HEK293 (cell line): ENCODE results near the gene MANF.

Experiments
- CTCF ChIA-PET: fragments of 350-600 bp; formaldehyde crosslinking; extraction: SDS; loops from one replicate; lab custom pipeline; 2021; ENCODE audit warnings: antibody characterized with exemption; lab: Yijun Ruan, JAX
- POLR2A ChIA-PET: fragments of 300-600 bp; formaldehyde crosslinking; extraction: SDS; loops from one replicate; lab custom pipeline; 2020; ENCODE audit warnings: antibody characterized with exemption, inconsistent platforms; lab: Yijun Ruan, JAX
- H3K27ac ChIP-seq: fragments of 200-500 bp; sonication (Bioruptor generic); 2 replicates; pipeline ENCODE4 v1.5.1; 2014; ENCODE audit warnings: low read depth, low read length, control low read depth, inconsistent platforms; ENCODE audit errors: extremely low read depth
- H3K36me3 ChIP-seq, 2 experiments: fragments of 200-500 bp in 1 of 2; sonication (Bioruptor generic) in 1 of 2; 1 replicate in 1 of 2; 2 replicates in 1 of 2; pipeline ENCODE4 v1.5.1; 2014 to 2017; ENCODE audit warnings: inconsistent platforms in 2 of 2, low read length in 2 of 2; ENCODE audit not compliant: control insufficient read depth in 2 of 2, insufficient read depth in 1 of 2
- H3K4me1 ChIP-seq: fragments of 200-500 bp; sonication (Bioruptor generic); 2 replicates; pipeline ENCODE4 v1.5.1; 2014; ENCODE audit warnings: mild to moderate bottlenecking, low read length, inconsistent platforms; ENCODE audit not compliant: control insufficient read depth, insufficient read depth
- H3K4me3 ChIP-seq: 2 replicates; pipeline ENCODE4 v1.5.1; 2011; ENCODE audit warnings: low read depth, mild to moderate bottlenecking, control low read depth, low read length, moderate library complexity
- H3K9me3 ChIP-seq: fragments of 200-500 bp; sonication (Bioruptor generic); 2 replicates; pipeline ENCODE4 v1.5.1; 2014; ENCODE audit warnings: low read depth, low read length, inconsistent platforms; ENCODE audit not compliant: control insufficient read depth, insufficient read depth
- GLIS1 ChIP-seq: fragments of 450-650 bp; formaldehyde crosslinking; IDR thresholded peaks from 2 replicates; pipeline ENCODE4 v1.5.1; 2016; ENCODE audit warnings: missing biosample characterization, missing genetic modification characterization
- KLF8 ChIP-seq: fragments of 450-650 bp; formaldehyde crosslinking; IDR thresholded peaks from 2 replicates; pipeline ENCODE4 v1.5.1; 2016; ENCODE audit warnings: missing biosample characterization, missing genetic modification characterization
- TCF7L2 ChIP-seq: IDR thresholded peaks from 2 replicates; pipeline ENCODE4 v1.6.1; 2011; ENCODE audit warnings: low read depth, mild to moderate bottlenecking, inconsistent platforms, low read length, moderate library complexity, borderline replicate concordance
- ZBTB49 ChIP-seq: fragments of 450-650 bp; formaldehyde crosslinking; IDR thresholded peaks from 2 replicates; pipeline ENCODE4 v1.5.1; 2016; ENCODE audit warnings: missing biosample characterization, missing genetic modification characterization, low read depth
- ZNF292 ChIP-seq: fragments of 450-650 bp; formaldehyde crosslinking; IDR thresholded peaks from 2 replicates; pipeline ENCODE4 v1.5.1; 2016; ENCODE audit warnings: low read depth, missing biosample characterization, missing genetic modification characterization, borderline replicate concordance
- ZNF324 ChIP-seq: fragments of 450-650 bp; formaldehyde crosslinking; IDR thresholded peaks from 2 replicates; pipeline ENCODE4 v1.5.1; 2016; ENCODE audit warnings: missing biosample characterization, missing genetic modification characterization
- ZNF366 ChIP-seq: fragments of 450-650 bp; formaldehyde crosslinking; conservative IDR thresholded peaks from 2 replicates; pipeline ENCODE4 v1.5.1; 2016; ENCODE audit warnings: missing biosample characterization, missing genetic modification characterization
- ZNF37A ChIP-seq: fragments of 450-650 bp; IDR thresholded peaks from 2 replicates; pipeline ENCODE4 v1.5.1; 2018; ENCODE audit warnings: missing biosample characterization, missing genetic modification characterization
- ZNF600 ChIP-seq: fragments of 450-650 bp; formaldehyde crosslinking; IDR thresholded peaks from 2 replicates; pipeline ENCODE4 v1.5.1; 2016; ENCODE audit warnings: missing biosample characterization, missing genetic modification characterization
- ZNF639 ChIP-seq: fragments of 450-650 bp; formaldehyde crosslinking; IDR thresholded peaks from 2 replicates; pipeline ENCODE4 v1.5.1; 2016; ENCODE audit warnings: missing biosample characterization, missing genetic modification characterization
- ZNF645 ChIP-seq: fragments of 450-650 bp; formaldehyde crosslinking; IDR thresholded peaks from 2 replicates; pipeline ENCODE4; 2016; ENCODE audit warnings: missing biosample characterization, missing genetic modification characterization
- ZNF654 ChIP-seq: fragments of 450-650 bp; formaldehyde crosslinking; IDR thresholded peaks from 2 replicates; pipeline ENCODE4 v1.5.1; 2016; ENCODE audit warnings: low read depth, missing biosample characterization, missing genetic modification characterization
- ZNF664 ChIP-seq: fragments of 450-650 bp; formaldehyde crosslinking; IDR thresholded peaks from 2 replicates; pipeline ENCODE4 v1.5.1; 2016; ENCODE audit warnings: missing biosample characterization, missing genetic modification characterization
- ZNF677 ChIP-seq: fragments of 450-650 bp; IDR thresholded peaks from 2 replicates; pipeline ENCODE4 v1.5.0; 2018; ENCODE audit warnings: missing biosample characterization, mild to moderate bottlenecking, missing genetic modification characterization, moderate library complexity
- ZNF777 ChIP-seq: fragments of 450-650 bp; formaldehyde crosslinking; IDR thresholded peaks from 2 replicates; pipeline ENCODE4 v1.5.1; 2017; ENCODE audit warnings: missing biosample characterization, missing genetic modification characterization, borderline replicate concordance
- ZNF791 ChIP-seq: fragments of 450-650 bp; formaldehyde crosslinking; IDR thresholded peaks from 2 replicates; pipeline ENCODE4 v1.5.1; 2016; ENCODE audit warnings: missing biosample characterization, missing genetic modification characterization
- TF ChIP-seq, protein P1 (sequence below): fragments of 450-650 bp; formaldehyde crosslinking; IDR thresholded peaks from 2 replicates; pipeline ENCODE4 v1.5.1; 2016; ENCODE audit warnings: missing biosample characterization, missing genetic modification characterization, borderline replicate concordance
- TF ChIP-seq, protein P2 (sequence below): fragments of 450-650 bp; formaldehyde crosslinking; IDR thresholded peaks from 2 replicates; pipeline ENCODE4 v1.5.1; 2016; ENCODE audit warnings: missing biosample characterization, missing genetic modification characterization
- TF ChIP-seq, protein P3 (sequence below): fragments of 450-650 bp; formaldehyde crosslinking; IDR thresholded peaks from 2 replicates; pipeline ENCODE4 v1.5.1; 2016; ENCODE audit warnings: missing biosample characterization, missing genetic modification characterization

The MANF gene

DNA sequence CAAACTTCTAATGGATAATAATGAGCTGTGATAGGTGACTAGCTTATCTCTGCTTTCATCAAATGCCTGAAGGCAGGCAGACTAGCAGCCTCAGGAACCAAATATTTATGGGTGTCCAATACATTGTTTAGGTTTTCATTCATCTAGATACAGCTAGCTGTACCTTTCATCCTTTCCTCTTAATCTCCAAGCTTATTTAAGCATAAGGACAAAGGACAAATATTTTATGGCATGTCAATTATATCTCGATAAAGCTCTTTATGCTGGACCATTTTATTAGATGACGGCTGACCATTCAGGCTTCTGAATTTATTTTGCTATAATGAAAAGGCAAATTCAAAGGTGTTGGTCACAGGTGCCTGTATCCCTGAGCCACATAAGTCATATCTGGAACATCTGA, 22.9 kb downstream of the MANF start:
- ChIA-PET CTCF (interaction anchor here (1.0 kb wide), 1 partner anchor 19 kb away, joined by 3 read pairs; no protein-coding TSS in a partner anchor), POLR2A (interaction anchor here (0.6 to 1.0 kb wide), 2 partner anchors 13 to 23 kb away, joined by 4 read pairs; partner anchors contain the start of gene MANF)
- peaks cover 5 to 58% of the 10 kb centered on the region in 2 experiments; a peak in 2 of 3 replicates for H3K36me3 ChIP-seq
- no peak overlapping the region for H3K27ac ChIP-seq
- no peaks in the 10 kb centered on the region for H3K9me3 ChIP-seq
- H3K4me3 ChIP-seq, result no peak overlapping the region
- TF ChIP-seq ZNF677 (tag by site-specific recombination) (no peak), ZNF645 (tag by site-specific recombination) (no peak)
- H3K4me1 ChIP-seq, result no peaks in the 10 kb centered on the region

GRCh38 chr3:51408813-51409212, 23.7 kb downstream of the MANF start:
- peaks cover 5 to 58% of the 10 kb centered on the region in 2 experiments for H3K36me3 ChIP-seq
- POLR2A ChIA-PET, result no interaction called here
- CTCF ChIA-PET, result interaction anchor here (0.9 to 1.0 kb wide), 2 partner anchors 20 to 261 kb away, joined by 3 read pairs; no protein-coding TSS in a partner anchor
- H3K9me3 ChIP-seq, result no peaks in the 10 kb centered on the region
- no peak for TF ChIP-seq ZNF292 (tag by site-specific recombination)
- TF ChIP-seq ZNF639 (tag by site-specific recombination), result no peak
- no peak for TF ChIP-seq ZNF600
- TF ChIP-seq ZNF677 (tag by site-specific recombination), result no peak
- TF ChIP-seq ZNF366, result no peak
- TF ChIP-seq GLIS1 (tag by site-specific recombination), result no peak
- TF ChIP-seq ZNF777, result no peak
- TF ChIP-seq, protein P1, sequence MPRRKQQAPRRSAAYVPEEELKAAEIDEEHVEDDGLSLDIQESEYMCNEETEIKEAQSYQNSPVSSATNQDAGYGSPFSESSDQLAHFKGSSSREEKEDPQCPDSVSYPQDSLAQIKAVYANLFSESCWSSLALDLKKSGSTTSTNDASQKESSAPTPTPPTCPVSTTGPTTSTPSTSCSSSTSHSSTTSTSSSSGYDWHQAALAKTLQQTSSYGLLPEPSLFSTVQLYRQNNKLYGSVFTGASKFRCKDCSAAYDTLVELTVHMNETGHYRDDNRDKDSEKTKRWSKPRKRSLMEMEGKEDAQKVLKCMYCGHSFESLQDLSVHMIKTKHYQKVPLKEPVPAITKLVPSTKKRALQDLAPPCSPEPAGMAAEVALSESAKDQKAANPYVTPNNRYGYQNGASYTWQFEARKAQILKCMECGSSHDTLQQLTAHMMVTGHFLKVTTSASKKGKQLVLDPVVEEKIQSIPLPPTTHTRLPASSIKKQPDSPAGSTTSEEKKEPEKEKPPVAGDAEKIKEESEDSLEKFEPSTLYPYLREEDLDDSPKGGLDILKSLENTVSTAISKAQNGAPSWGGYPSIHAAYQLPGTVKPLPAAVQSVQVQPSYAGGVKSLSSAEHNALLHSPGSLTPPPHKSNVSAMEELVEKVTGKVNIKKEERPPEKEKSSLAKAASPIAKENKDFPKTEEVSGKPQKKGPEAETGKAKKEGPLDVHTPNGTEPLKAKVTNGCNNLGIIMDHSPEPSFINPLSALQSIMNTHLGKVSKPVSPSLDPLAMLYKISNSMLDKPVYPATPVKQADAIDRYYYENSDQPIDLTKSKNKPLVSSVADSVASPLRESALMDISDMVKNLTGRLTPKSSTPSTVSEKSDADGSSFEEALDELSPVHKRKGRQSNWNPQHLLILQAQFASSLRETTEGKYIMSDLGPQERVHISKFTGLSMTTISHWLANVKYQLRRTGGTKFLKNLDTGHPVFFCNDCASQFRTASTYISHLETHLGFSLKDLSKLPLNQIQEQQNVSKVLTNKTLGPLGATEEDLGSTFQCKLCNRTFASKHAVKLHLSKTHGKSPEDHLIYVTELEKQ (tag by site-specific recombination), result no peak
- no peak for TF ChIP-seq ZNF654 (tag by site-specific recombination)
- no peak overlapping the region for H3K4me3 ChIP-seq
- no peak overlapping the region for H3K27ac ChIP-seq
- no peaks in the 10 kb centered on the region for H3K4me1 ChIP-seq

- POLR2A ChIA-PET, result no interaction called here
- Histone ChIP-seq H3K4me1 (no peaks in the 10 kb centered on the region), H3K9me3 (no peaks in the 10 kb centered on the region), H3K27ac (no peak overlapping the region), H3K4me3 (no peak overlapping the region), H3K36me3 (peaks cover 7 to 45% of the 10 kb centered on the region in 2 experiments; a peak in 2 of 3 replicates)
- CTCF ChIA-PET, result interaction anchor here (0.5 to 1.5 kb wide), 2 partner anchors 13 to 786 kb away, joined by 3 to 6 read pairs; no protein-coding TSS in a partner anchor
- TF ChIP-seq ZNF324 (tag by site-specific recombination) (no peak), TCF7L2 (no peak), ZNF791 (tag by site-specific recombination) (no peak), ZBTB49 (tag by site-specific recombination) (no peak), ZNF37A (no peak), GLIS1 (tag by site-specific recombination) (no peak), ZNF664 (tag by site-specific recombination) (no peak), KLF8 (no peak), ZNF677 (tag by site-specific recombination) (no peak)
- TF ChIP-seq, protein P2, sequence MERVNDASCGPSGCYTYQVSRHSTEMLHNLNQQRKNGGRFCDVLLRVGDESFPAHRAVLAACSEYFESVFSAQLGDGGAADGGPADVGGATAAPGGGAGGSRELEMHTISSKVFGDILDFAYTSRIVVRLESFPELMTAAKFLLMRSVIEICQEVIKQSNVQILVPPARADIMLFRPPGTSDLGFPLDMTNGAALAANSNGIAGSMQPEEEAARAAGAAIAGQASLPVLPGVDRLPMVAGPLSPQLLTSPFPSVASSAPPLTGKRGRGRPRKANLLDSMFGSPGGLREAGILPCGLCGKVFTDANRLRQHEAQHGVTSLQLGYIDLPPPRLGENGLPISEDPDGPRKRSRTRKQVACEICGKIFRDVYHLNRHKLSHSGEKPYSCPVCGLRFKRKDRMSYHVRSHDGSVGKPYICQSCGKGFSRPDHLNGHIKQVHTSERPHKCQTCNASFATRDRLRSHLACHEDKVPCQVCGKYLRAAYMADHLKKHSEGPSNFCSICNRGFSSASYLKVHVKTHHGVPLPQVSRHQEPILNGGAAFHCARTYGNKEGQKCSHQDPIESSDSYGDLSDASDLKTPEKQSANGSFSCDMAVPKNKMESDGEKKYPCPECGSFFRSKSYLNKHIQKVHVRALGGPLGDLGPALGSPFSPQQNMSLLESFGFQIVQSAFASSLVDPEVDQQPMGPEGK (tag by site-specific recombination), result no peak
- TF ChIP-seq, protein P3, sequence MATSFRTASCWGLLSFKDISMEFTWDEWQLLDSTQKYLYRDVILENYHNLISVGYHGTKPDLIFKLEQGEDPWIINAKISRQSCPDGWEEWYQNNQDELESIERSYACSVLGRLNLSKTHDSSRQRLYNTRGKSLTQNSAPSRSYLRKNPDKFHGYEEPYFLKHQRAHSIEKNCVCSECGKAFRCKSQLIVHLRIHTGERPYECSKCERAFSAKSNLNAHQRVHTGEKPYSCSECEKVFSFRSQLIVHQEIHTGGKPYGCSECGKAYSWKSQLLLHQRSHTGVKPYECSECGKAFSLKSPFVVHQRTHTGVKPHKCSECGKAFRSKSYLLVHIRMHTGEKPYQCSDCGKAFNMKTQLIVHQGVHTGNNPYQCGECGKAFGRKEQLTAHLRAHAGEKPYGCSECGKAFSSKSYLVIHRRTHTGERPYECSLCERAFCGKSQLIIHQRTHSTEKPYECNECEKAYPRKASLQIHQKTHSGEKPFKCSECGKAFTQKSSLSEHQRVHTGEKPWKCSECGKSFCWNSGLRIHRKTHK (tag by site-specific recombination), result no peak
These were observed 37.1 kb downstream of the MANF start for GRCh38 chr3:51422211-51422610.
